Stomach smooth muscle (tissue), 2 donors: ENCODE measurements around the gene KCNJ12.
"Not testable (repeated sequence)": the region's sequence is repeated elsewhere in the genome, so short reads cannot be mapped to it uniquely, and the experiment has no call there.

Experiments
- H3K27ac ChIP-seq: one replicate; pipeline ENCODE4 v1.7.0; 2013; ENCODE audit warnings: mild to moderate bottlenecking, low read length, inconsistent platforms
- H3K27me3 ChIP-seq, 2 donors: one replicate each; pipeline ENCODE4 v1.7.0; 2013; ENCODE audit warnings: low read length in 2 of 2; ENCODE audit not compliant: insufficient read depth in 2 of 2, control insufficient read depth in 1 of 2
- H3K36me3 ChIP-seq, 2 donors: one replicate each; pipeline ENCODE4 v1.7.0; 2013; ENCODE audit warnings: low read length in 2 of 2; ENCODE audit not compliant: control insufficient read depth in 2 of 2, insufficient read depth in 2 of 2
- H3K4me1 ChIP-seq: one replicate; pipeline ENCODE4 v1.7.0; 2013; ENCODE audit warnings: low read length; ENCODE audit not compliant: control insufficient read depth, insufficient read depth
- H3K4me3 ChIP-seq, 2 donors: one replicate each; pipeline ENCODE4 v1.7.0; 2013; ENCODE audit warnings: low read length in 2 of 2
- H3K9ac ChIP-seq, 2 donors: one replicate each; pipeline ENCODE4 v1.7.0; 2013; ENCODE audit warnings: low read length in 2 of 2, mild to moderate bottlenecking in 1 of 2
- H3K9me3 ChIP-seq, 2 donors: one replicate each; pipeline ENCODE4 v1.7.0; 2013; ENCODE audit warnings: low read length in 2 of 2; ENCODE audit not compliant: control insufficient read depth in 2 of 2
- donor health status: healthy.
- donor health status: Pancreatic carcinoma.

The KCNJ12 gene

DNA sequence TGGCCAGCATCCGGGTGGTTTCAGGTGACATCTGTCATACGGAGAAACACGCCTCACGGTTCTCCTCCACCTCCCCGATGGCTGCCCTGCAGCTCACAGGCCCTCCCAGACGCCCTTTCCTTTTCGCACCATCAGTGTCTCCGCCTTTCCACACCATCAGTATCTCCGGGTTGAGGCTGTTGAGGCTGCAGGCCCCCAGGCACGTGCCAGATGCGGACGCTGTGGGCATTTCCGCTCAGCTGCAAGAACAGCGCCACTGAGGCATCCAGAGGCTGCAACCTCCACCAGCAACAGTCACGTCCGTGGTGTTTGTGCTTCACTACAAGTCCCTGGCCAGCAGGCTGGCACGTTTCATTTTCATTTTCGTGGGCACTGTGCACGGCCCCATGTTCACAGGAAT, 25.7 kb upstream of the KCNJ12 start:
- not testable (repeated sequence) for H3K9ac ChIP-seq, H3K27ac ChIP-seq, H3K27me3 ChIP-seq, H3K4me3 ChIP-seq, H3K4me1 ChIP-seq, H3K9me3 ChIP-seq, H3K36me3 ChIP-seq

- H3K9ac ChIP-seq = no peak overlapping the region
Measured at GRCh38 chr17:21351366-21352065, 24.6 kb upstream of the KCNJ12 start.

GRCh38 chr17:21352221-21352980, 23.8 kb upstream of the KCNJ12 start:
- H3K4me3 ChIP-seq = no peak overlapping the region
- H3K4me1 ChIP-seq = no peaks in the 10 kb centered on the region
- H3K36me3 ChIP-seq = no peaks in the 10 kb centered on the region
- no peaks in the 10 kb centered on the region for H3K27me3 ChIP-seq
- H3K27ac ChIP-seq = no peak overlapping the region
- no peak overlapping the region for H3K9ac ChIP-seq
- no peaks in the 10 kb centered on the region for H3K9me3 ChIP-seq

More at GRCh38 chr17:21351366-21352065, 24.6 kb upstream of the KCNJ12 start:
- Histone ChIP-seq H3K4me1 (no peaks in the 10 kb centered on the region), H3K27me3 (no peaks in the 10 kb centered on the region), H3K9me3 (no peaks in the 10 kb centered on the region), H3K27ac (no peak overlapping the region), H3K4me3 (no peak overlapping the region), H3K36me3 (no peaks in the 10 kb centered on the region)

- no peaks in the 10 kb centered on the region for H3K9me3 ChIP-seq
- H3K9ac ChIP-seq = no peak overlapping the region
- no peak overlapping the region for H3K27ac ChIP-seq
Measured at GRCh38 chr17:21352981-21353265, 23.2 kb upstream of the KCNJ12 start.

DNA sequence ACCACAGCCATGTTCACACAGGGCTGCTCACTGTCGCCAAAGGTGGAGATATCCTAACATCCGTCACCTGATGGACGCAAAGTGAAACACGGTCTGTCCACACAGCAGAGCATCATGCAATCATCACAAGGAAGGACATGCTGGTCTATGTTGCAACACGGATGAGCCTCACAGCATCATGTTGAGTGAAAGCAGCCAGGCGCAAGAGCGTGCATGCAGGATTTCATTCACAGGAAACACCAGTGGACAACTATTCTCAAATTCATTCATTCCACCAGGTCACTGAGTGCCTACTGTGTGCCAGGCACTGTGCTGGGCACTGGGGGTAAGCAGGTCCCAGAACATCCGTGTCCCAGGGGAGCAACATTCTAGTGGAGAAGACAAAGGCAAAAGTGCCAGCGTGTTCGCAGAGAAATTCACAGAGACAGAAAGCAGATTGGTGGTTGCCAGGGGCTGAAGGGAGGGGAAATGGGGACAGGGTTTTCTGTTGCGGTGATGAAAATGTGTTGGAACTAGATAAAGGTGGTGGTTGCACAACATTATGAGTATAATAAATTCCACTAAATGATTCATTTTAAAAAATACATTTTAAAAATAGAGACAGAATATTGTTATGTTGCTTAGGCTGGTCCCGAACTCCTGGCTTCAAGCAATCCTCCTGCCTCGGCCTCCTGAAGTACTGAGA, 22.7 kb upstream of the KCNJ12 start:
- Histone ChIP-seq H3K36me3 (no peaks in the 10 kb centered on the region), H3K27ac (no peak overlapping the region), H3K27me3 (no peaks in the 10 kb centered on the region), H3K4me1 (no peaks in the 10 kb centered on the region), H3K4me3 (no peak overlapping the region), H3K9ac (no peak overlapping the region), H3K9me3 (no peaks in the 10 kb centered on the region)

More at GRCh38 chr17:21352981-21353265, 23.2 kb upstream of the KCNJ12 start:
- Histone ChIP-seq H3K4me3 (no peak overlapping the region), H3K36me3 (no peaks in the 10 kb centered on the region), H3K4me1 (no peaks in the 10 kb centered on the region), H3K27me3 (no peaks in the 10 kb centered on the region)

- Histone ChIP-seq H3K27me3 (no peaks in the 10 kb centered on the region), H3K36me3 (no peaks in the 10 kb centered on the region), H3K4me3 (no peak overlapping the region), H3K27ac (no peak overlapping the region), H3K9me3 (no peaks in the 10 kb centered on the region), H3K4me1 (peaks cover 4% of the 10 kb centered on the region), H3K9ac (no peak overlapping the region)
Measured at GRCh38 chr17:21354796-21355385, 21.3 kb upstream of the KCNJ12 start.

DNA sequence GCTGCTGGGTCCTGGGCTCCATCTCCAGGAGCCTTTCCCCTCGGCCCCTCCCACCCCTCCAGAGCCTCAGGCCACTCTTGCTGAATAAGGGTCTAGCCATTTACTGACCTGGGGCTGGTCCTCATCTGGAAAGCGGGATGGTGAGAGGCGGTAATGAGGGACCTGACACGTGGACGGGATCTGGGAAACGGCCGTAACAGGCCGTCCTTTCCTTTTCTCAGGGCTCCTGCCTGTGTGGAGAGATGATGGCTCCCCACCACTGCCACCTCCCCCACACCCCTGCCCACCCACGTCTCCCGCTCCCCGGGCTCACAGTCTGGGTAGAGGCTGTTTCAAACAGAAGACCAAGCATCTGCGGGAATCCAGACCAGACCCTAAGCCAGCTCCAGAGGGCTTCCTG, 20.6 kb upstream of the KCNJ12 start:
- Histone ChIP-seq H3K9me3 (no peaks in the 10 kb centered on the region), H3K4me3 (no peak overlapping the region), H3K27ac (no peak overlapping the region), H3K27me3 (no peaks in the 10 kb centered on the region), H3K9ac (no peak overlapping the region), H3K4me1 (peaks cover 4% of the 10 kb centered on the region), H3K36me3 (no peaks in the 10 kb centered on the region)

GRCh38 chr17:21356537-21357127, 19.5 kb upstream of the KCNJ12 start:
- no peak overlapping the region for H3K4me3 ChIP-seq
- no peaks in the 10 kb centered on the region for H3K9me3 ChIP-seq
- H3K27ac ChIP-seq = no peak overlapping the region
- H3K4me1 ChIP-seq = peaks cover 4% of the 10 kb centered on the region
- no peaks in the 10 kb centered on the region for H3K36me3 ChIP-seq
- no peaks in the 10 kb centered on the region for H3K27me3 ChIP-seq
- H3K9ac ChIP-seq = no peak overlapping the region

- Histone ChIP-seq H3K36me3 (no peaks in the 10 kb centered on the region), H3K9me3 (no peaks in the 10 kb centered on the region), H3K4me1 (peaks cover 4% of the 10 kb centered on the region), H3K27ac (no peak overlapping the region), H3K27me3 (no peaks in the 10 kb centered on the region), H3K9ac (no peak overlapping the region), H3K4me3 (no peak overlapping the region)
Measured at GRCh38 chr17:21357281-21357680, 18.9 kb upstream of the KCNJ12 start.

GRCh38 chr17:21357696-21358656, 18.2 kb upstream of the KCNJ12 start:
- Histone ChIP-seq H3K4me1 (peaks cover 4% of the 10 kb centered on the region), H3K36me3 (no peaks in the 10 kb centered on the region), H3K27ac (no peak overlapping the region), H3K4me3 (no peak overlapping the region), H3K9me3 (no peaks in the 10 kb centered on the region), H3K9ac (no peak overlapping the region), H3K27me3 (no peaks in the 10 kb centered on the region)
